OCI-LY7 (cell line): ENCODE data around the gene DSCAM. TPM values are rescaled to one million over a fixed set of nuclear protein-coding genes. Genes with fewer than 3 reads are reported as not detected.

Source experiments
- BruUV-seq: library from RNA; stranded (reverse); fragments of 400-500 nt; replicated peaks from 2 replicates; lab custom pipeline; 2021; lab: Mats Ljungman, UMichigan
- CTCF ChIA-PET: fragments of 300-600 bp; sonication (Branson Sonifier 250); formaldehyde crosslinking; loops from one replicate; lab custom pipeline; 2022; ENCODE audit warnings: antibody characterized with exemption; ENCODE audit not compliant: unreplicated experiment; lab: Charles Lee
- POLR2A ChIA-PET: fragments of 300-600 bp; sonication (Branson Sonifier 250); formaldehyde crosslinking; loops from one replicate; lab custom pipeline; 2022; ENCODE audit warnings: antibody characterized with exemption; lab: Charles Lee
- DNase-seq: peaks from one replicate; pipeline ENCODE4 v3.0.0-alpha.2; 2015; ENCODE audit warnings: low spot score
- H2AFZ ChIP-seq: fragments of 200-600 bp; sonication (generic), shearing (Covaris generic); 2 replicates; pipeline ENCODE4 v1.6.1; 2014; ENCODE audit warnings: mild to moderate bottlenecking, antibody characterized with exemption, low read length, moderate library complexity
- H3K27ac ChIP-seq: fragments of 200-600 bp; sonication (generic); 2 replicates; pipeline ENCODE4 v1.5.1; 2014; ENCODE audit warnings: mixed run types, low read depth, mild to moderate bottlenecking, moderate library complexity, low read length, inconsistent platforms; ENCODE audit not compliant: poor library complexity, severe bottlenecking
- H3K36me3 ChIP-seq: fragments of 200-600 bp; sonication (generic); 2 replicates; pipeline ENCODE4 v1.6.1; 2014; ENCODE audit warnings: mild to moderate bottlenecking, antibody characterized with exemption, low read length, moderate library complexity, mixed read lengths; ENCODE audit not compliant: insufficient read depth
- H3K4me1 ChIP-seq: fragments of 200-600 bp; sonication (generic); 2 replicates; pipeline ENCODE4 v1.5.1; 2014; ENCODE audit warnings: mild to moderate bottlenecking, low read length; ENCODE audit not compliant: insufficient read depth, poor library complexity, severe bottlenecking
- H3K4me2 ChIP-seq: fragments of 200-600 bp; sonication (generic); 2 replicates; pipeline ENCODE4 v1.6.1; 2014; ENCODE audit warnings: mild to moderate bottlenecking, low read length
- H3K4me3 ChIP-seq: fragments of 200-600 bp; sonication (generic); 2 replicates; pipeline ENCODE4 v1.5.1; 2014; ENCODE audit warnings: mild to moderate bottlenecking, low read depth, low read length; ENCODE audit not compliant: poor library complexity, severe bottlenecking
- H3K79me2 ChIP-seq: fragments of 200-600 bp; sonication (generic); 2 replicates; pipeline ENCODE4 v1.6.1; 2016; ENCODE audit warnings: low read depth, mild to moderate bottlenecking, low read length, moderate library complexity, mixed read lengths; ENCODE audit not compliant: insufficient read depth
- H3K9me2 ChIP-seq: fragments of 200-600 bp; sonication (generic); 2 replicates; pipeline ENCODE4 v1.6.1; 2016; ENCODE audit warnings: mild to moderate bottlenecking, low read length, mixed read lengths; ENCODE audit not compliant: insufficient read depth
- H3K9me3 ChIP-seq: fragments of 200-600 bp; sonication (generic); 2 replicates; pipeline ENCODE4 v1.6.1; 2014; ENCODE audit warnings: mild to moderate bottlenecking, mixed run types, low read length, mixed read lengths
- H4K20me1 ChIP-seq: fragments of 200-600 bp; sonication (generic); 2 replicates; pipeline ENCODE4 v1.6.1; 2014; ENCODE audit warnings: mild to moderate bottlenecking, antibody characterized with exemption, low read length, moderate library complexity, mixed read lengths; ENCODE audit not compliant: insufficient read depth
- CTCF ChIP-seq: fragments of 200-600 bp; sonication (generic); conservative IDR thresholded peaks from 2 replicates; pipeline ENCODE4 v1.5.1; 2014; ENCODE audit warnings: mild to moderate bottlenecking, antibody characterized with exemption, low read length, moderate library complexity, mixed read lengths
- EZH2phosphoT487 ChIP-seq: fragments of 200-600 bp; sonication (generic); IDR thresholded peaks from 2 replicates; pipeline ENCODE4 v1.6.1; 2018; ENCODE audit warnings: low read depth, borderline replicate concordance, mild to moderate bottlenecking, mixed run types, antibody characterized with exemption, low read length, moderate library complexity, mixed read lengths
- intact Hi-C: fragments of 100-400 bp; cut with micrococcal nuclease; formaldehyde crosslinking; loops from one replicate; pipeline ENCODE4 v1.10.0; 2022; ENCODE audit not compliant: unreplicated experiment
- total RNA-seq, 2 experiments: library from RNA; depleted of rRNA in 1 of 2; stranded (reverse); fragments of >200 nt in 1 of 2; shearing (Covaris generic) in 1 of 2; gene quantifications; 2 replicates each; pipeline ENCODE4 v1.2.3, GENCODE V29; 2014 to 2022

DSCAM gene
- total RNA-seq, 2 experiments from 2014 or later = not detected

DNA sequence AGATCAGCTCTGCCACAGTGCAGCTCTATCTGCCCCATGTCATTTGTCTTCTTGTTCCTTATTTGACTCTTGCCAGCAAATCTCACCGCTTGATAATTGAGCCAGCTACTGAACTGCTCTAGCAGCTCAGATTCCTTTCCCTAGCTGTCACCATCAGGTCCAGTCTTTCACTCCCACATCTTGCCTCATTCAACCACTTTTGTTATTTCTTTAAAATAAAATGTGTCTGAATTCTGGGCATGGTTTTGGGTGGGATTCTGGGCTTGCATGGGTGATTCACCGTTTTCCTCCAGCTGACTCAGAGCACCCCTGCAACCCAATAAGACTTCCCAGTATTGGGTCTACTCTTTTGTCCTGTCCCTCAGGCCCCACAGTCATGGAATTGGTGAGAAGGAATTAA lies 215.7 kb downstream of the DSCAM start:
- Histone ChIP-seq H3K36me3 (no peaks in the 10 kb centered on the region), H4K20me1 (no peaks in the 10 kb centered on the region), H3K27ac (no peak overlapping the region), H2AFZ (no peak overlapping the region), H3K79me2 (no peaks in the 10 kb centered on the region), H3K4me1 (no peaks in the 10 kb centered on the region), H3K4me2 (no peak overlapping the region), H3K9me3 (no peaks in the 10 kb centered on the region), H3K9me2 (no peaks in the 10 kb centered on the region), H3K4me3 (no peak overlapping the region)
- DNase-seq = no peak
- TF ChIP-seq EZH2phosphoT487 (no peak), CTCF (no peak)
- ChIA-PET POLR2A (no interaction called here), CTCF (no interaction called here)
- no TSS peak for BruUV-seq
- intact Hi-C loops = no loop called here

DNA sequence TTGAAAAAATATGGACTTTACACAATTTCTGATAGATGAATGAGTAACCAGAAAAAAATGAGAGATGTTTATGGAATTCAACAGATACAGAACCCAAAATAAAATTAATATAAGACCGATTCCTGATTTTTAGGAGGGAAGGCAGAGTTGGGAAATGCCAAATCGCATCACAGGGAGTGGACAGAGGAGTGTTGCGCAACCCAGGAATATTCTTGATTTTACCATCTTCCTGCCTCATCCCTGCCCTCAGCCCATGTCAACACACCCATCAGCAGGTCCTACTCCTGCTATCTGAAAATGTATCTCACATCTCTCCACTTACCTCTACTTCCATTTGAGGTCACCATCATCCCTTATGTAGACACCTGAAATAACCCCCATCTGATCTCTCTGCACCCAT lies 221.0 kb downstream of the DSCAM start:
- no peak overlapping the region for H3K4me2 ChIP-seq
- intact Hi-C loops = no loop called here
- H3K36me3 ChIP-seq = no peaks in the 10 kb centered on the region
- no peaks in the 10 kb centered on the region for H3K9me2 ChIP-seq
- no peaks in the 10 kb centered on the region for H3K79me2 ChIP-seq
- H3K9me3 ChIP-seq = no peaks in the 10 kb centered on the region
- H3K27ac ChIP-seq = no peak overlapping the region
- H4K20me1 ChIP-seq = no peaks in the 10 kb centered on the region
- POLR2A ChIA-PET = no interaction called here
- no peak for DNase-seq
- CTCF ChIA-PET = no interaction called here
- no peak overlapping the region for H2AFZ ChIP-seq
- no peaks in the 10 kb centered on the region for H3K4me1 ChIP-seq
- no peak for TF ChIP-seq CTCF
- TF ChIP-seq EZH2phosphoT487 = no peak
- BruUV-seq = no TSS peak
- no peak overlapping the region for H3K4me3 ChIP-seq

- Histone ChIP-seq H3K9me2 (no peaks in the 10 kb centered on the region), H3K36me3 (no peaks in the 10 kb centered on the region), H4K20me1 (no peaks in the 10 kb centered on the region), H3K4me3 (no peak overlapping the region), H3K9me3 (no peaks in the 10 kb centered on the region), H3K4me2 (no peak overlapping the region), H3K4me1 (no peaks in the 10 kb centered on the region), H2AFZ (no peak overlapping the region), H3K27ac (no peak overlapping the region), H3K79me2 (no peaks in the 10 kb centered on the region)
- CTCF ChIA-PET = no interaction called here
- no peak for DNase-seq
- no peak for TF ChIP-seq CTCF
- TF ChIP-seq EZH2phosphoT487 = no peak
- intact Hi-C loops = no loop called here
- POLR2A ChIA-PET = no interaction called here
- BruUV-seq = no TSS peak
Observed at GRCh38 chr21:40623528-40623927, 223.4 kb downstream of the DSCAM start.
